GM12873 (cell line): Measurements from ENCODE around the gene NEURL4.

Source experiments
- CTCF ChIP-seq: IDR thresholded peaks from 2 replicates; pipeline ENCODE4 v1.5.1; 2012; ENCODE audit warnings: low read depth, mild to moderate bottlenecking, moderate library complexity, low read length, control low read depth; ENCODE audit not compliant: insufficient read depth; ENCODE audit errors: missing control alignments

The NEURL4 gene

GRCh38 chr17:7352910-7353635 is 23.9 kb upstream of the NEURL4 start:
- TF ChIP-seq CTCF, result no peak

GRCh38 chr17:7352503-7352889 is 23.4 kb upstream of the NEURL4 start:
- TF ChIP-seq CTCF, result peak; percentile 60

GRCh38 chr17:7351665-7352502 is 22.7 kb upstream of the NEURL4 start, which contains the start of gene KCTD11:
KCTD11 (plus strand) TSS chr17:7352162.
- TF ChIP-seq CTCF, result no peak

- no peak for TF ChIP-seq CTCF
Measured at GRCh38 chr17:7348478-7349242, 19.5 kb upstream of the NEURL4 start.

GRCh38 chr17:7347630-7348477 is 18.7 kb upstream of the NEURL4 start:
- no peak for TF ChIP-seq CTCF

- TF ChIP-seq CTCF, result no peak
Measured at GRCh38 chr17:7346761-7347614, 17.9 kb upstream of the NEURL4 start.
